Amniotic epithelial cell (primary cell): ENCODE measurements around the gene TMEM190.
A peak's percentile ranks its signal among the peaks of the same experiment; 100 is the strongest.

Experiments used
- DNase-seq: peaks from one replicate; pipeline ENCODE4 v3.0.0-alpha.2; 2010; ENCODE audit warnings: low read depth

The TMEM190 gene

DNA sequence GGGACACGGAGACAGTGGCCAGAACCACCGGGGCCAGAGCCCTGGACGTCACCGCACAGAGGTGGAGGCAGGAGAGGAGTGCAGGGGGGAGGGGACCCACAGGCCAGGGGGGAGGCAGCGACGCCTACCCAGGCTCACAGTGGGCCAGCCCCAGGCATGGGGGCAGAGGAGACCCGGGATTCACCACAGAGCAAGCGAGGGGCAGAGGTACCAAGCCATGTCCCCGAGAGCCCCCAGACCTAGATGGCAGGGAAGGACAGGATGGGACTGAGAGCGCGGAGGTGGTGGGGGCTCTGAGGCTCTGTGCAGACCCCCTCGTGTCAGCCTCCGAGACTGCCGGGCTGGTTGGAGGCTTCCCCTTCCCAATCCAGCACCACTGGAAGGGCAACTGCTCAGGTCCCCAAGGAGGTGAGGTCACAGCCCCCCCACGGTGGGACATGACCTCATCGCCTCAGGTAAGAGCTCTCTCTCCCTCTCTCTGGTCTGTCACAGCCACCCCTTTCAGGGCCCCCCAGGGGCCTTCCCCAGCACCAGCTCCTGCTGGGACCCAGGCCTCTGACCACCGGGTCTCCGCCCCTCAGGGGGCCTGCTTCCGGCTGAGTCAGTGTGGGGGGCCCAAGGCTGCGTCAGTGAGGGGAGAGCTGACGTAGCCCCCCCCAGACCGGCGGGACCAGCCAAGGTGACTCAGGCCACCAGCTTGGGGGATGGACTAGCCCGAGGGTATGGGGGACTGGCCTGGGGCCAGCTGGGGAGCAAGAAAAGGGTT, 4.1 kb upstream of the TMEM190 start:
- peak; percentile 35 for DNase-seq

DNA sequence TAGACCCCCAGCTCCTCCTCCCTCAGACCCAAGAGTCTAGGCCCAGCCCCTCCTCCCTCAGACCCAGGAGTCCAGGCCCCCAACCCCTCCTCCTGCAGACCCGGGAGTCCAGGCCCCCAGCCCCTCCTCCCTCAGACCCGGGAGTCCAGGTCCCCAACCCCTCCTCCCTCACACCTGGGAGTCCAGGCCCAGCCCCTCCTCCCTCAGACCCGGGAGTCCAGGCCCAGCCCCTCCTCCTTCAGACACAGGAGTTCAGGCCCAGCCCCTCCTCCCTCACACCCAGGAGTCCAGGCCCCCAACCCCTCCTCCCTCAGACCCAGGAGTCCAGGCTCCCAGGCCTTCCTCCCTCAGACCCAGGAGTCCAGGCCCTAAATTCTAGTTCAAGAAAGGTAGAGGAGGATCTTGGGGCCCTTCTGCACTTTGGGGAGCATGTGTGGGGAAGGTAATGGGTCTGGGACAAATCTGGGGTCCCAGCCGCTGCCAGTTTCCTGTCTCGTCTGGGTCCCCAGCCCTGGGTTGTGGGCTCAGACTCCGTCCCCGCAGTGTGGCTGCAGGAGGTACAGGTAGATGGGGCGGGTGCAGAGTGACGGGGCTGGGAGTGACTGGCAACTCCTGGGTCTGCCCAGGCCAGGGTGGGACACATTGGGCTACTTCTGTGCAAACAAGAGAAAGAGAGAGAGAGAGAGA, 3.2 kb upstream of the TMEM190 start:
- DNase-seq, result no peak

DNA sequence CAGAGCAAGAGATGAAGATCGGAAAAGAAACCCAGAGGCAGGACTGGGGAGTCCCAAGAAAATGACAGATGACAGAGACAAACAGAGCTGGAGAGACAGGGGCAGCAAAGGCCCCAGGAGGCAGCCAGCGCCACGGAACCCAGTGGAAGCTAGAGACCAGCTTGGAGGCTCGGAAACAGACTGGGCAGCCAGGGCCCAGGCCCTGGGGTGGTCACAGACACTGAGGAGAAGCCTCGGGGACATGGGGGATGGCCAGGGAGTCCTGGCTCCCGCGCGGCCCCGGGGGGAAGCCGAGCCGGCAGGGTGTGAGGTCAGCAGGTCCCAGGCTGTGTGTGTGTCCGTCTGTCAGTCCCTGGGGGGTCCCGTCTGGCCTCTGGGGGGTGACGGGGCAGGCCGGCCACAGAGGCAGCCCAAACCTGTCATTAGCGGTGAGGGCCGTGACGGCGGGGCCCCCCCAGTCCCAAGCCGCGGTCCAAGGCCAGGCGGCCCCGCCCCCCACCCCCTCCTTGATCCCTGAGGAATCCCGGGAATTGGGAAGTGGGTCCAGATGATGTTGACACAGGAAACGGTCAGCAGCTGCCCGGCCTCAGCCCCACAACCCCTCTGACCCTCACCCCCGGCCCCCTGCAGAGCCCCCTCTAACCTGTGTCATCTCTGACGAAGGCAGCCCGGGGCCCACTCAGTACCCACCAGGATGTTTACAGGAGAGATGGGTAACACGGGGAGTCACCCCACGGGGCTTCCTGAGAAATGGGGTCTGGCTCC, 2.5 kb upstream of the TMEM190 start:
- DNase-seq, result peak; percentile 55

DNA sequence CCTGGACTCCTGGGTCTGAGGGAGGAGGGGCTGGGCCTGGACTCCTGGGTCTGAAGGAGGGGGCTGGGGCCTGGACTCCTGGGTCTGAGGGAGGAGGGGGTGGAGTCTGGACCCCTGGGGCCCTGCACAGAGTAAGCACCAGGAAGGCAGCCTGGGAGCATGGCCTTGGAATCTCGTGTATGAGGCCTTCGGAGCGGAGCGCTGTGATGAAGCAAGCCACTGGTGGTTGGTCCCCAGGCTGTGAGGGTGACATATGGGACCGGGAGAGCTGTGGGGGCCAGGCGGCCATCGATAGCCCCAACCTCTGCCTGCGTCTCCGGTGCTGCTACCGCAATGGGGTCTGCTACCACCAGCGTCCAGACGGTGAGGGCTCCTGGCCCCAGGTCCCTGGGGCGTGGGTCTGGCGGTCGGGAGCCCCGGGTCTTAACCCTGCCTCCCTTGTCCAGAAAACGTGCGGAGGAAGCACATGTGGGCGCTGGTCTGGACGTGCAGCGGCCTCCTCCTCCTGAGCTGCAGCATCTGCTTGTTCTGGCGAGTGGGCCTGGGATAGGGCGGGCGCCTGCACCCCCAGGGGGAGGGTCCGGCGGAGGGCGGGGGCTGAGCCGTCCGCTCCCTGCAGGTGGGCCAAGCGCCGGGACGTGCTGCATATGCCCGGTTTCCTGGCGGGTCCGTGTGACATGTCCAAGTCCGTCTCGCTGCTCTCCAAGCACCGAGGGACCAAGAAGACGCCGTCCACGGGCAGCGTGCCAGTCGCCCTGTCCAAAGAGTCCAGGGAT, 918 bp downstream of the TMEM190 start:
- DNase-seq, result no peak

DNA sequence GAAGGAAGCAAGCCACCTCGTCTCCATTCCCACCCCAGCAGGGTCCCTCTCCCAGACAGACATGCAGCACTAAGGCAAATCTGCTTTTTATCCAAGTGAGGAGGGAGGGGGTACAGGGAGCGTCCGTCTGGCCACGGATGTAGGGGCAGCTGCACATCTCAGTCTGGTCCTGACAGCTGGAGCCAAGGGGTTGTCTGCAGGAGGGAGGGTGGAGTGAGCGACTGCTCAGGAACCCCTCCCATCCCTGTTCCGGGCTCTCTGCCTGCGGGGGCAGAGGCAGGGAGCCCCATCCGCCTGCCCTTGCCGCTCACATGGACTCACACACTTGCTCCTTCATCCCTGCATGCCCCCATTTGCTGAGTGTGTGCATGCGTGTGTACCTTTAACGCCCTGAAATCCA, 2.5 kb downstream of the TMEM190 start:
- no peak for DNase-seq

DNA sequence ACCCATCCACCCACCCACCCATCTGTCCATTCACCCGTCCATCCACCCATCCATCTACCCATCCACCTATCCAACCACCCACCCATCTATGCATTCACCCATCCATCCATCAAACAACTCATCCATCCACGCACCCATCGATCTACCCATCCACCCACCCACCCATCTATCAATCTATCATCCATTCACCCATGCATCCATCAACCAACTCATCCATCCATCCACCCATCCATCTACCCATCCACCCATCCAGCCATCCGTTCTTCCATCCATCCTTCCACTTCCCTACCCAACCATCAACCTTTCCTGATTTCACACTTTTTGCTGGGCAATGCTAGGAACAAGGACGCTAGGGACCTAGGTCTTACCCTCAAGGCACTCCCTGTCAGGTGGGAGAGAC, 5.4 kb downstream of the TMEM190 start:
- no peak for DNase-seq

DNA sequence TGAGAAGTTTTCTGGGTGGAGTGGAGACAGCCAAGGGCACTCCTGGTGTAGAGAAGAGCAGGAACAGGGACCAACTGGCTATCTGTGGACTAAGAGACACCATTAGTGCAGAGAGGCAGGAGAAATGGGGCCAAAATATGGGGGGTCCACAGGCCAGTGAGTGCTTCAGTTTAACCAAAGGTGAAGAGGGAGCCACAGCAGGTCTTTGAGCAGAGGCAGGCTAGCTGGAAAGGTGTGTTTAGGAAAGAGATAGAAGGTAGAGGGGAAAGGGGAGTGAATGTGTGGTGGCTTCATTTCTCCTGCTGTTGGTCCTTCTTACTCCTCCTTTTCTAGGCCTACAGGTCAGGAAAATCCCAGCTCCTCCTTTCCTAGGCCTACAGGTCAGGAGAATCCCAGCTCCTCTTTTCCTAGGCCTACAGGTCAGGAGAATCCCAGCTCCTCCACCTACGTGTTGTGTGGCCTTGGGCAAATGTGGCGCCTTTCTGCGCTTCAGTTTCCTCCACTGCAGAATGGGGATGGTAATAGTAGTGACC, 6.0 kb downstream of the TMEM190 start:
- no peak for DNase-seq

DNA sequence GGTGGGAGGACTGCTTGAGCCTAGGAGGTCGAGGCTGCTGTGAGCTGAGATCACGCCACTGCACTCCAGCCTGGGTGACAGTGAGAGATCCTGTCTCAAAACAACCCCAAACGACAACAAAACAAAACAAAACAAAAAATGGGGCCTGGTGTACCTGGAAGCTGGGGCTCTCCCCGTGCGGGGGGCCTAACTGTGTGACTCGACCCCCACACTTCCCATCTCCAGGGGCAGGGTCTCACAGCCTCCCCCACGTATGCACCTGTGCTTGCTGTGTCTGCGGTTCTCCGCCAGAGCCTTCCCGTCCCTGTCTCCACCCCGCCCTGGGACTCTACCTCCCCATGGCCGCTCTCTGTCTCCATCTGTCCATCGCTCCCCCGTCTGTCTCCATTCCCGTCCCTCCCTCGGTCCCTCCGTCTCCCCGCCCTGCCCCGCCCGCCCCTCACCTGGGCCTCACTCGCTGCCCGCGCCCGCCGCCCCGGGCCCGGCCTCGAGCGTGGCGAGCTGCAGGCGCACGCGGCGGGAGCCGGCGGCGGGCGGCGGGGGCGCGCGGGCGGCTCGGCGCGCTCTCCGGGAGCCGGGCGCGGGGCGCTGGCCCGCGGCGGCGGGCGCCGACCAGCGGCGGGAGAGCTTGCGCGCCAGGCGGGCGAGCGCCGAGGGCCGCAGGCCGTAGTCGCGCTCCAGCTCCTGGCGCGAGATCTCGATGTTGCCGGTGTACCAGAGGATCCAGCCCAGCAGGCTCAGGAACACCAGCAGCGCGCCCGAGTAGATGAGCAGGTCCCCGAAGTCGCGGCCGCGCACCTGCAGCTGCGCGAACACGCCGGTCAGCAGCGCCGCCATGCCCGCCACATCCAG, 6.9 kb downstream of the TMEM190 start:
- peak; percentile 63 for DNase-seq

DNA sequence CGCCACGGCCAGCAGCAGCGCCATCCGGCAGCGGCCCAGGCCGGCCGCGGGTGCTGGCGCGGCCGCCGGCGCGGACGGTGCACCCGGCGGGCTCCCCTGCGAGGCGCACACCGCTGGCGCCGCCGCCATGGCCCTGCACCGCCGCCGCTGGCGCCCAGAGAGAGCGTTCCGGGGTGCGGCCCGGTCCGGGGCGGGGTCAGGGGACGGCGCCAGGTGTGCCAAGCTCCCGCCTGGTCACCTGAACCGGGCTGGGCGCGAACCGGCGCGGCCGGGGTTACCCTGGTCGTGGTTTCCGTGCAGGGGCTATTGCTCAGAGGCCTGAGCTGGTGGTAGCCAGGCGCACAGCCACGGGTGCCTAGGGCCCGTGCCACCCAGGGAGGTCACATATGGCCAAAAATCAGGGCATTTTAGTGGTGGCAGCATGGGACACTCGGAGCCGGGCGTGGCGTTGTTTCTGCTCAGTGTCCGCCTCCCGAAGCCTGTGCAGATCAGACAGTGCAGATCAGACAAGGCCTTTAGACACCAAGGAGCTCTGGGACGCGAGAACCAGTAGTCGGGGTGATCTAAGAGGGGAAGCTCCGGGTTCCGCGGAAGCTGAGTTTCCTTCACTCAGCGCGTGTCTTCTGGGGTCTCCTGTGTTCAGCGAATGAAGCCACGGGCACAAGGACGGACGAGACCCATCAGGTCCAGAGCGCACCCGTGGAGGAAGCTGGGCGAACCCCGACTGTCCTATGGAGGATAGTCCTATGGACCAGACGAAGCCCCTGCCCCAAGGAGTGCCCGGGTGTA, 7.7 kb downstream of the TMEM190 start, which contains the start of gene TMEM238:
TSS of gene TMEM238 (minus strand) at position 162 of the 789 bp plus-strand sequence. CDS start at position 129, 33 bp downstream.
- DNase-seq, result no peak

DNA sequence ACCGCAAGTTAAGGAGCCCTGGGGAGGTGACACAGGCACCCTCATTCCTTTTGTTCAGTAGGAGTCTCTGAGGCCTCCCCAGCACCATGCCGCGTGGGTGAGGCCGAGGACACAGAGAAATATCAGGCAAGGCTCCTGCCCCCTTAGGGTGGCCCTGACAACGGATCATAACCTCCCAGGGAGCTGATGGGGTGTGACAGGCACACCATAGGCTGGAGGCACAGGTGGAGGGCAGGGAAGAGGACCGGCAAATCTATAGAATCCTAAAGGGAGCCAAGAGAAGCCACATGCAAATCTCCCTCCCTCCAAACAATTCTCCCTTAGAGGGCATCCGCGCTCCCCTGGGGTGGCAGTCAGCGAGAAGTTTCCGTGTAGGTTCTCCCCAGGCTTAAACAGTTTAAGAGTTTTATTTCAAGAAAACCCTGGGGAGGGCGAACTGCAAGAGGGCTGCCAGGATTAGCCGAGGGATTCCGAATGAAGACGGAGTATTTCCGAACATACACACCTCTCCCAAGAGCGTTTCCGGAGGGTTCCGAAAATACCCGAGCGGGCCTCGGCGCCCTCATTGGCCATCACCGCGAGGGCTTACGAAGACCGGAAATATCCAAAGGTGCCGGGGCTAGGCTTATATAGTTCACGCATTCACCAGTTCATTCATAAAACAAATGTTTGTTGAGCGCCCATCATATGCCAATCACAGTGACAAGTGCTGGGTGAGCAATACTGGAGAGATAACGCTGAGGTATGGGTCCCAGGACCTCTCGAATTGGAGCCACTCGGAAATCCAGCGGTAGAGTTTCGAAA, 8.5 kb downstream of the TMEM190 start:
- DNase-seq, result peak; percentile 92

DNA sequence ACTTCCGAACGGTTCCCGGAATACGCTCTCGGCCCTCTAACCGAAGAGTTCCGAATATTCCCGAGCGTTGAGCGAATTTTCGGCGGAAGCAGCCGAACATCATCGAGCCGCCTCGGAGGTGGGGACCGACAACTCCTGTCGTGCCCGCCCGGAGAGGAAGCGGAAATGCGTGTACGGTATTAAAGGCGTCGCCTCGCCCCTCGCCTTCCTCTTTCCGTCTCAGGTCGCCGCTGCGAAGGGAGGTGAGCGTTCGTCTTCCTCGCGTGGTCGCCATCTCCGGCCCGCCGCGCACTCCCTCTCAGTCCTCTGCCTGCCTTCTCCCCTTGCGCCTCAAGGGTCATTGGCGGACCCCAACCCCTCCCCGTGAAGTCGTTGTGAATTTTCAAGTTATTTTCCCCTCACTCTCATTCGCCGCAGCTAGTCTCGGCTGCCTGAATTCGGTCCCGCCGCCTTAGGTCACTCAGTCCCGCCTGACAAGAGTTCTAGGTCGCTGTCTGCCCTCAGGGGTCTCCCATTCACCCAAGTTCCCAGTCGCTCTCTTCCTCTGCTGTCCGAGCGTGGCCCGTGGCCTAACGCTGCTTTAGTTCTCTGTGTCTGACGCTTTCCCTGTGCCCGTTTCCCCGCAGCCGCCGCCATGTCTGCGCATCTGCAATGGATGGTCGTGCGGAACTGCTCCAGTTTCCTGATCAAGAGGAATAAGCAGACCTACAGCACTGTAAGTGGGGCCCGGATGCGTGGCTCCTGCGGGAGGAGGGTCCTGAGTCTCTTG, 9.3 kb downstream of the TMEM190 start, which contains the start of gene RPL28:
TSS of gene RPL28 (plus strand) at position 209 of the 769 bp plus-strand sequence. CDS start at position 635, 426 bp downstream.
- peak; percentile 95 for DNase-seq

DNA sequence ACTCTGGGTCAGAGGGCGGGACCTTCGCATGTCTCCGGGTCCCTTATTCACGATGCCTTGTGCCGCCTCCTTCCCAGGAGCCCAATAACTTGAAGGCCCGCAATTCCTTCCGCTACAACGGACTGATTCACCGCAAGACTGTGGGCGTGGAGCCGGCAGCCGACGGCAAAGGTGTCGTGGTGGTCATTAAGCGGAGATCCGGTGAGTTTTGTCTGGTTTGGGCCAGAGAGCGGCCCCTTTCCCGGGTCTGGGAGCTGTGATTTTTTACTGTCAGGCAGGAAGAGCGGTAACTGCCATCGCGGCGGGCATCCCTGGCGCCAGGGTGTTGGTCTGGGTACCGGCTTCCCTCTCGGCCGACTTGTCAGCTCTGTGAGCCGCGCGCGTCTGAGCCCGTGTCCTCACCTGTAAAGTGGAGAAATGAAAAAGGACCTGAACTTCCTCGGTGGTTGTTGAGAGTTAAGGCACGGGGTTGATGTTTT, 9.9 kb downstream of the TMEM190 start:
- no peak for DNase-seq

DNA sequence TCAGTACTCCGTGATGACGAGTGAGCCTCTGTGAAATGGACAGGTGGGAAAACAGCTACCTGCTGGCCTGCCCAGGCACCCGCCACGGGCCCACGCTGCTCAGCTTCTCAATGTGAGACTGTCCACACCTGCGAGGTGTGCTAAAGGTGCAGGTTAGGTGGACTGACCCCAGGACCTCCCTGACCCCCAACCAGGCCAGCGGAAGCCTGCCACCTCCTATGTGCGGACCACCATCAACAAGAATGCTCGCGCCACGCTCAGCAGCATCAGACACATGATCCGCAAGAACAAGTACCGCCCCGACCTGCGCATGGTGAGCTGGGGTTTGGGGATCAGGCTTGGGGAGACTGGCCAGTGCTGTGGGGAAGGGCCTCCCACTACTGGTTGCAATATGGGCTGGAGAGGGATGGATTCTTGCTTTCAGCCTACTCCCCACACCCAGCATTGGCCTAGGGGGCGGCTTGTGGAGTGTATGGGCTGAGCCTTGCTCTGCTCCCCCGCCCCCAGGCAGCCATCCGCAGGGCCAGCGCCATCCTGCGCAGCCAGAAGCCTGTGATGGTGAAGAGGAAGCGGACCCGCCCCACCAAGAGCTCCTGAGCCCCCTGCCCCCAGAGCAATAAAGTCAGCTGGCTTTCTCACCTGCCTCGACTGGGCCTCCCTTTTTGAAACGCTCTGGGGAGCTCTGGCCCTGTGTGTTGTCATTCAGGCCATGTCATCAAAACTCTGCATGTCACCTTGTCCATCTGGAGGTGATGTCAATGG, 11.3 kb downstream of the TMEM190 start:
- DNase-seq, result no peak

DNA sequence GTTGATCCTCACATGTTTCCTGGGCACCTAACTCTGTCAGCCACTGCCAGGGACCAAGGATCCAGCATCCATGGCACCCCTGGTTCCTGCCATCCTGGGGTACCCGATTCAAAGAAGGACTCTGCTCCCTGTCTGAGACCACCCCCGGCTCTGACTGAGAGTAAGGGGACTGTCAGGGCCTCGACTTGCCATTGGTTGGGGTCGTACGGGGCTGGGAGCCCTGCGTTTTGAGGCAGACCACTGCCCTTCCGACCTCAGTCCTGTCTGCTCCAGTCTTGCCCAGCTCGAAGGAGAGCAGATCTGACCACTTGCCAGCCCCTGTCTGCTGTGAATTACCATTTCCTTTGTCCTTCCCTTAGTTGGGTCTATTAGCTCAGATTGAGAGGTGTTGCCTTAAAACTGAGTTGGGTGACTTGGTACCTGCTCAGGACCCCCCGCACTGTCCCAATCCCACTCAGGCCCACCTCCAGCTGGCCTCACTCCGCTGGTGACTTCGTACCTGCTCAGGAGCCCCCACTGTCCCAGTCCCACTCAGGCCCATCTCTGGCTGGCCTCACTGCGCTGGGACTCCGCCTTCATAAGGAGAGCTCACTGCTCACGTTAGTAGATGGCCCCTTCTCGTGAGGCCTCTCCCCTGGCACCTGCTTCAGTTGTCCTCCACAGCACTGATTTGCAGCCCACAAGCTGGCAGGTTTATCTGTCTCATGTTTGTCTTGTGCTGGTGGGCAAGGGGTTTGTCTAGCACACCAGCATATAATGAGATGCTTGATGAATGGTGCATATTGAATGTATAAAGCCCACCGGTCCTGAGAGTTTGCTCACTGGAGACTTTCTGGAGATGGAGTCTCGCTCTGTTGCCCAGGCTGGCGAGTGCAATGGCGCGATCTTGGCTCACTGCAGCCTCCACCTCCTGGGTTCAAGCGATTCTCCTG, 13.0 kb downstream of the TMEM190 start:
- DNase-seq, result no peak

DNA sequence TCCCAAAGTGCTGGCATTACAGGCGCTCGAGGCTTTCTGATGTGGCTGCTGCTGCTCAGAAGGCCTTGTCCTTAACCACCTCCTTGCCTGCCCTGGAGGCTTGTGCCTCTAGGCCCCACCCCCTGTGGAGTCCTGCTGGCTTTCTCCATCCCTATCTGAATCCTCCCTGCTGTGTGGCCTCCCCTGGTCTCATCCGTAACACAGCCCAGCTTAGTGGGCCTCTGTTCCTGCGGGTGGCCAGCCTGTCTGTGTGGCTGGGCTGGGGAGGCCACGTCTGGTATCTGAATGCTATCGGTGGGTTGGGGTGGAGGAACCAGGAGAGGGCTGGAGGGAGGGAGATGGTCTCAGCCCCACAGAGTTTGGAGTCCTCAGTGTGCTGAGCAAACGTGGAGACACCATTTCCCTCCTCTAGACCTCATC, 13.8 kb downstream of the TMEM190 start:
- no peak for DNase-seq

DNA sequence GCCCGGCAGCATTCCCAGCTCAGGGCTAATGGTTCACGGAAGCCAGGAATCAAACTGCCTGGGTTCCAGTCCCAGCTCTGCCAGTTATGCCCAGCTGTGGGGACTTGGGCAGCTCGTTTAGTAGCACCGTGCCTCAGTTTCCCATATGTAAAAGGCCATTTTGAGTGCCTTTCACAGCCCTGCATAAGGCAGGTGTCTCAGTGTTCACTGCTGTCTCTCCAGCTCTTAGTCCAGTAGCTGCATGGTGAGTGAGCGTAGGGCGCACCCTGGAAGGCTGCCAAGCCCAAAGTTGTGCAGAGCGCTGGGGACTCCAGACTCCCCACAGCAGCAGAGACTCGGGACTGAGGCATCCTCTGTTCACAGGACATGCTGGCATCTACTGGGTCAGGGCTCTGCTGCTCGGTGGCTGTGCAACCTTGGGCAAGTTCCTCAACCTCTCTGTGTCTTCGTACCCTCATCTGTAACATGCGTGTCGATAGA, 14.6 kb downstream of the TMEM190 start:
- DNase-seq, result no peak
